Measurements from ENCODE around the gene CLSTN2. TPM values are rescaled to one million over a fixed set of nuclear protein-coding genes. Genes with fewer than 3 reads are reported as not detected.

The CLSTN2 gene
- total RNA-seq, 1 donor: 7.3 TPM

DNA sequence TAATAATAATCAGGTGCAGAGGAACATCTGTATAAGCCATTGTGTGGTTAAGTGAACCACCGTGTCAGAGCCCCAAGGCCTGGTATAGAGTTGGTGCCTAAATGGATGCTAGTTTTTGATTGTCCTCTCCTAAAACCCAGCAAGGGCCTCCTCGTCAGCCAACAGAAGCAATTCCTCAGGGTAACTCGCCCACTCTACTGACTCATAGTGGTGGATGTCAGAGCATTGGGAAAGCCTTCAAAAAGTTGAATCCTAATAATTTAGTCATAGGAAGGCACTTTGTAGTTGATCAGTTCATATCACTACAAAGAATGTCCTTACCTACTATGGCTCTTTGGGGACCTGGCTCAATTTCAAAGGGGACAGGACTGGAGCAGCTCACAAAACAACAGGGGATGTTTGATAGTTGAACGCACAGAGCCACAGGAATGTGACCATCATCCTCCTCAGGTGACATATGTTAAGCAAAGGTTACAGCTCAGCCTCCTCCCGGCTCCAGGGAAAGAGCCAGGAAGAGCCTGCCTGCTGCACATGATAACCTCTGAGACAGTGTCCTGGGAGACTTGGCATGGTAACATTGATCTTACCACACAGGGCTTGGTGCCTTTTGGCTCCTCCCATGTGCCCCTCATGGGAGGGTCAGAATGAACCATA, 338.7 kb downstream of the CLSTN2 start:
- no peak for DNase-seq (ENCODE audit: low read depth)
- no peak overlapping the region for H3K4me3 ChIP-seq (ENCODE audit: low read depth, low read length)
- TF ChIP-seq, protein P1, sequence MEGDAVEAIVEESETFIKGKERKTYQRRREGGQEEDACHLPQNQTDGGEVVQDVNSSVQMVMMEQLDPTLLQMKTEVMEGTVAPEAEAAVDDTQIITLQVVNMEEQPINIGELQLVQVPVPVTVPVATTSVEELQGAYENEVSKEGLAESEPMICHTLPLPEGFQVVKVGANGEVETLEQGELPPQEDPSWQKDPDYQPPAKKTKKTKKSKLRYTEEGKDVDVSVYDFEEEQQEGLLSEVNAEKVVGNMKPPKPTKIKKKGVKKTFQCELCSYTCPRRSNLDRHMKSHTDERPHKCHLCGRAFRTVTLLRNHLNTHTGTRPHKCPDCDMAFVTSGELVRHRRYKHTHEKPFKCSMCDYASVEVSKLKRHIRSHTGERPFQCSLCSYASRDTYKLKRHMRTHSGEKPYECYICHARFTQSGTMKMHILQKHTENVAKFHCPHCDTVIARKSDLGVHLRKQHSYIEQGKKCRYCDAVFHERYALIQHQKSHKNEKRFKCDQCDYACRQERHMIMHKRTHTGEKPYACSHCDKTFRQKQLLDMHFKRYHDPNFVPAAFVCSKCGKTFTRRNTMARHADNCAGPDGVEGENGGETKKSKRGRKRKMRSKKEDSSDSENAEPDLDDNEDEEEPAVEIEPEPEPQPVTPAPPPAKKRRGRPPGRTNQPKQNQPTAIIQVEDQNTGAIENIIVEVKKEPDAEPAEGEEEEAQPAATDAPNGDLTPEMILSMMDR (IDR thresholded peaks at IDR 0.05; ENCODE audit: insufficient read depth, low read depth, low read length): no peak

DNA sequence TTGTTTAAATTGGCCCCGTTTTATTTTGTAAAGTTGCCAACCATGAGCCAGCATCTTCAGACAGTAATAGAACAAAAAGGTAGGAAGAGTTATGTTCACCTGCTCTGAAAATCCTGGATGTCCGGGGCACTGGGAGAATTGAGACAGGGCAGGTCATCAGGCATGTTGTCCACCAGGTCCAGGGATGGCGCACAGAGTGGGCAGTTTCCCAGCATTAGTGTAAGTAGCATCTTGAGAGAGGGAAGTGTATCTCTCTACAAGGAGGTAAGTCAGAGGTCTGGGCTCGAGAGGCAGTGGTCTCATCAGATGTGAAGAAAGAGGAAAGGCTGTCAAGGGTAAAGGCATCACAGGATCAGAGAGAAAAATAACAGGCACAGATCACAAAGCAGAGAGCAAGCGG, 339.4 kb downstream of the CLSTN2 start:
- no peak for DNase-seq (ENCODE audit: low read depth)
- TF ChIP-seq, protein P1 (IDR thresholded peaks at IDR 0.05; ENCODE audit: insufficient read depth, low read depth, low read length): no peak
- H3K4me3 ChIP-seq (ENCODE audit: low read depth, low read length): no peak overlapping the region

DNA sequence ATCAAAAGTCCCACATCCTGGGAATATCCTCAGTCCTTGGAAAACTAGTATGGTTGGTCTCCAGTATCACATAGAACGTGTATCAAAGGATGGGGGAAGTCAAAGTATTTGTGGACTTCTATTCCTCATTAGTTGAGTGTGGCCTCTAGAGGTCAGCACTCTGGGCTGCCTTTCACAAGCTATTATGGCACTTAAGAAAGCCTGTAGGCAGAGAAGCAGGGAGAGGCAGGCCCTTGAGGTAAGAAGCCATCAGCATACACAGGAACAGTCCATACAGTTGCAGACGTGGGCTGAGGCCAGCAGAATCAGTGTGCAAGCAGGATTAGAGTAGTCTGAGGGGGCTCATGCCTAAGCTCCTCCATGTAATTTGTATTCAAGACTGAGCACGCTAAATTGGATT, 341.7 kb downstream of the CLSTN2 start:
- TF ChIP-seq, protein P1 (IDR thresholded peaks at IDR 0.05; ENCODE audit: insufficient read depth, low read depth, low read length): peak; percentile 30
- DNase-seq (ENCODE audit: low read depth): peak; percentile 28
- no peak overlapping the region for H3K4me3 ChIP-seq (ENCODE audit: low read depth, low read length)

DNA sequence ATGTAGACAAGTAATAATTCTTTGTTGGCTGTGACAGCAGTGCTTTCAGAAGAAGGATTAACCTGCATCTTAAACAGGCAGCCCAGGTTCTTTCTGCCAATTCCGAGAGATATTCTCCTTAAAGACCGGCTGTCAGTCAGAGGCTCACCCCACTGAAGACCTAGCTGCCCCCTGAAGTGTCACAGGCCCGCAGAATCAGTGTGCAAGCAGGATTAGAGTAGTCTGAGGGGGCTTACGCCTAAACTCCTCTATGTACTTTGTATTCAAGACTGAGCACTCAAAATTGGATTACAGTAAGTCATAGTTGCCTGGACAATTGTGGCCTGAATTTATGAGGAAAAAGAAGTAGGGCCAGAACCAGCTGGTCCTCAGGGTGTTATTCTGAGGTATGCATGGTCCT, 342.9 kb downstream of the CLSTN2 start:
- TF ChIP-seq, protein P1 (IDR thresholded peaks at IDR 0.05; ENCODE audit: insufficient read depth, low read depth, low read length): no peak
- H3K4me3 ChIP-seq (ENCODE audit: low read depth, low read length): no peak overlapping the region
- DNase-seq (ENCODE audit: low read depth): no peak

DNA sequence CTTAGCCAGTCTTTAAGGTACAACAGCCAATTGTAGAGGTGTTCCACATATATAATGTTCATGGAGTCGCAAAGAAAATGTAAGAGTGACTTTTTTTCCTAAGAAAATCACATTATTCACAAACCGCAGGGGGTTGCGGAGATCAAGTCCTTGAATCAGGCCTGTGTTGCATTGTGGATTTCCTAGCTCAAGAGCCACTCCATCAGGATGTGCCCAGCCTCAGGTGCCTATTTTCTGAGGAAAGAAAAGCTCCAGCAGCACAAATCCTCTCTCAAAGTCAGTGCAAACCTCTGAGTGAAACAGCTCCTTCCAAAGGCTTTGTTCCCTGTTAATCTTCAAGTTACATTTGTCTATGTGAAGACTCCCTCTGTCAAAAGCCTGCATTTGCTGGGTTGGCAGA, 349.4 kb downstream of the CLSTN2 start:
- DNase-seq (ENCODE audit: low read depth): no peak
- TF ChIP-seq, protein P1 (IDR thresholded peaks at IDR 0.05; ENCODE audit: insufficient read depth, low read depth, low read length): no peak
- no peak overlapping the region for H3K4me3 ChIP-seq (ENCODE audit: low read depth, low read length)

DNA sequence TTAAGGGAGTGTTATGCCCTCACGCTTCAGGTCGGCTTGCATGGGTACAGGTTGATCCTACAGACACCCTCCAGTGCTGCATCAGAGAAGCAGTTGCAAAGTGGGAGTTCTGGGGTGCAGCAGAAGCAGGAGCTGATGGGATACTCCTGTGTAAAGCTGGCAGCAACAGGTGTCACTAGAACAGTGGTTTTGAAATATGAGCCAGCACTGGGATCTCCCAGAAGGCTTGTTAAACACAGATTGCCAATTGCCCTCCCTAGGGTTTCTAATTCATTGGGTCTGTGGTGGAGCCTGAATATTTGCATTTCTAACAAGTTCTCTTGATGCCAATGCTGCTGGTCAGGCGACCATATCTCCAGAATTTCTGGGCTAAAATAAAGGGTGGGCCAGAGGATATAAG, 350.4 kb downstream of the CLSTN2 start:
- H3K4me3 ChIP-seq (ENCODE audit: low read depth, low read length): no peak overlapping the region
- no peak for DNase-seq (ENCODE audit: low read depth)
- TF ChIP-seq, protein P1 (IDR thresholded peaks at IDR 0.05; ENCODE audit: insufficient read depth, low read depth, low read length): no peak

DNA sequence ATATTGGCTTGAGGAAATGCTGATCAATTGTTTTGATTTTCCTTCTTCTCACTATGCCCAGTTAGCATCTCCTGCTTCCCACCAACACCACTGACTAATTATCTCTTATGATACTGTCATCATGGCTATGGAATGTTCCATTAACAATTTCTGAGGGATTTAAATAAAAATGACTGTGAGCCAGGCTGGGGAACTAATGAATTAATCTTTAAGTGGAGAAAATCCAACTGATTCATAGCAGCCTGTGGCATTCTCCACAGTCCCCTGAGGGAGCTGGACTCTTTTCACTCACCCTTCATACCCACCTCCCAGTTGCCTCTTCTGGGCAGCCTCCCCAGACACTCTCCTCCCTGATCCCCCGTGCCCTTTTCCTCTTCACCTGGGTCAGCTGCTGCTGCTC, 353.6 kb downstream of the CLSTN2 start:
- no peak for DNase-seq (ENCODE audit: low read depth)
- H3K4me3 ChIP-seq (ENCODE audit: low read depth, low read length): no peak overlapping the region
- TF ChIP-seq, protein P1 (IDR thresholded peaks at IDR 0.05; ENCODE audit: insufficient read depth, low read depth, low read length): no peak

Measured in fibroblast of villous mesenchyme (primary cell).